Skin epidermis (tissue), 12 donors: ENCODE measurements around the gene PARP1.

Source experiments
- H3K27ac ChIP-seq, 21 experiments: fragments of 200-600 bp; sonication (generic) in 11 of 21; one replicate each; pipeline ENCODE4 v1.5.0; 2020; ENCODE audit warnings: mild to moderate bottlenecking in 3 of 21, inconsistent platforms in 2 of 21, moderate library complexity in 2 of 21
- H3K4me3 ChIP-seq, 7 experiments: fragments of 200-600 bp; sonication (generic) in 2 of 7; one replicate each; pipeline ENCODE4 v1.5.0; 2020; ENCODE audit warnings: inconsistent platforms in 2 of 7, mild to moderate bottlenecking in 2 of 7, moderate library complexity in 1 of 7

Gene PARP1

GRCh38 chr1:226407497-226408284, at the start of gene PARP1:
TSS of gene PARP1 (minus strand) at chr1:226408093. CDS start at chr1:226407929, 164 bp downstream.
- H3K4me3 ChIP-seq, result peak within 1 kb of the TSS; percentile 62 to 95 (median 84)
- peak within 1 kb of the TSS in 20 of 21 experiments; percentile 42 to 96 (median 78) for H3K27ac ChIP-seq

- Histone ChIP-seq H3K27ac (peak overlapping the region in 1 of 21 experiments; percentile 16), H3K4me3 (no peak overlapping the region)
Observed at GRCh38 chr1:226457307-226457712, 49.4 kb upstream of the PARP1 start.

- Histone ChIP-seq H3K27ac (no peak overlapping the region), H3K4me3 (no peak overlapping the region)
Observed at GRCh38 chr1:226455843-226456242, 48.0 kb upstream of the PARP1 start.

- Histone ChIP-seq H3K4me3 (no peak overlapping the region), H3K27ac (no peak overlapping the region)
Observed at GRCh38 chr1:226454349-226454748, 46.5 kb upstream of the PARP1 start.

- Histone ChIP-seq H3K4me3 (no peak overlapping the region), H3K27ac (no peak overlapping the region)
Observed at GRCh38 chr1:226453015-226453704, 45.3 kb upstream of the PARP1 start.

GRCh38 chr1:226450688-226451087, 42.8 kb upstream of the PARP1 start:
- H3K4me3 ChIP-seq, result no peak overlapping the region
- no peak overlapping the region for H3K27ac ChIP-seq

- Histone ChIP-seq H3K27ac (no peak overlapping the region), H3K4me3 (no peak overlapping the region)
Observed at GRCh38 chr1:226449823-226450222, 41.9 kb upstream of the PARP1 start.

GRCh38 chr1:226447932-226448665, 40.2 kb upstream of the PARP1 start:
- Histone ChIP-seq H3K4me3 (no peak overlapping the region), H3K27ac (no peak overlapping the region)

- Histone ChIP-seq H3K27ac (no peak overlapping the region), H3K4me3 (no peak overlapping the region)
Observed at GRCh38 chr1:226446094-226446493, 38.2 kb upstream of the PARP1 start.

- H3K4me3 ChIP-seq, result no peak overlapping the region
Observed at GRCh38 chr1:226444901-226445300, 37.0 kb upstream of the PARP1 start.

GRCh38 chr1:226443439-226443838, 35.5 kb upstream of the PARP1 start:
- H3K27ac ChIP-seq, result no peak overlapping the region
- no peak overlapping the region for H3K4me3 ChIP-seq

More at GRCh38 chr1:226444901-226445300, 37.0 kb upstream of the PARP1 start:
- peak overlapping the region in 5 of 21 experiments; percentile 39 to 81 (median 67) for H3K27ac ChIP-seq

GRCh38 chr1:226443033-226443432, 35.1 kb upstream of the PARP1 start:
- H3K27ac ChIP-seq, result no peak overlapping the region

GRCh38 chr1:226441629-226442028, 33.7 kb upstream of the PARP1 start:
- H3K27ac ChIP-seq, result no peak overlapping the region
- H3K4me3 ChIP-seq, result no peak overlapping the region

More at GRCh38 chr1:226443033-226443432, 35.1 kb upstream of the PARP1 start:
- H3K4me3 ChIP-seq, result no peak overlapping the region

- H3K27ac ChIP-seq, result no peak overlapping the region
- no peak overlapping the region for H3K4me3 ChIP-seq
Observed at GRCh38 chr1:226440512-226440911, 32.6 kb upstream of the PARP1 start.

- Histone ChIP-seq H3K4me3 (no peak overlapping the region), H3K27ac (no peak overlapping the region)
Observed at GRCh38 chr1:226438007-226438406, 30.1 kb upstream of the PARP1 start.

GRCh38 chr1:226436855-226437491, 29.1 kb upstream of the PARP1 start:
- Histone ChIP-seq H3K4me3 (no peak overlapping the region), H3K27ac (no peak overlapping the region)

GRCh38 chr1:226436472-226436854, 28.6 kb upstream of the PARP1 start:
- no peak overlapping the region for H3K27ac ChIP-seq
- no peak overlapping the region for H3K4me3 ChIP-seq

- H3K27ac ChIP-seq, result no peak overlapping the region
- no peak overlapping the region for H3K4me3 ChIP-seq
Observed at GRCh38 chr1:226433341-226433720, 25.4 kb upstream of the PARP1 start.

- H3K4me3 ChIP-seq, result no peak overlapping the region
- no peak overlapping the region for H3K27ac ChIP-seq
Observed at GRCh38 chr1:226432586-226433340, 24.9 kb upstream of the PARP1 start.
